Peyer's patch (tissue), 4 donors: ENCODE results near the gene SKIDA1. TPM values are rescaled to one million over a fixed set of nuclear protein-coding genes. Genes with fewer than 3 reads are reported as not detected.
"Not testable (repeated sequence)": the region's sequence is repeated elsewhere in the genome, so short reads cannot be mapped to it uniquely, and the experiment has no call there.

Source experiments
- DNase-seq, 3 donors: peaks; one replicate each; pipeline ENCODE4 v3.0.0-alpha.2; 2017 to 2019
- H3K27ac ChIP-seq, 4 donors: fragments of 200-600 bp; sonication (generic); one replicate each; pipeline ENCODE4 v1.5.1; 2016 to 2019
- H3K27me3 ChIP-seq, 2 donors: fragments of 200-600 bp; sonication (generic); one replicate each; pipeline ENCODE4 v1.5.1; 2019
- H3K36me3 ChIP-seq, 3 donors: fragments of 200-600 bp; sonication (generic); one replicate each; pipeline ENCODE4 v1.5.1; 2016 to 2019
- H3K4me1 ChIP-seq, 4 donors: fragments of 200-600 bp; sonication (generic); one replicate each; pipeline ENCODE4 v1.5.1; 2016 to 2019
- H3K4me3 ChIP-seq, 4 donors: fragments of 200-600 bp; sonication (generic); 1 replicate in 3 of 4; 2 replicates in 1 of 4; pipeline ENCODE4 v1.5.1; 2016 to 2019; ENCODE audit warnings: mild to moderate bottlenecking in 1 of 4
- H3K9me3 ChIP-seq, 4 donors: fragments of 200-600 bp; sonication (generic); one replicate each; pipeline ENCODE4 v1.5.1; 2016 to 2019; ENCODE audit warnings: mild to moderate bottlenecking in 1 of 4
- POLR2A ChIP-seq, 2 donors: fragments of 450-650 bp; IDR thresholded peaks; one replicate each; pipeline ENCODE4 v1.5.1; 2017; ENCODE audit warnings: antibody characterized with exemption in 2 of 2, mild to moderate bottlenecking in 2 of 2, moderate library complexity in 2 of 2
- total RNA-seq, 4 donors: library from RNA; depleted of rRNA; stranded (reverse); fragments of >200 nt; gene quantifications; one replicate each; pipeline ENCODE4 v1.1.0, GENCODE V29; 2016
- TF ChIP-seq, protein P1 (sequence below), 6 experiments: fragments of 450-650 bp in 4 of 6; fragments of 200-600 bp in 2 of 6; sonication (generic) in 1 of 6; IDR thresholded peaks; one replicate each; pipeline ENCODE4 v1.5.1; 2017 to 2019; ENCODE audit warnings: antibody characterized with exemption in 6 of 6, mild to moderate bottlenecking in 3 of 6, moderate library complexity in 1 of 6

Gene SKIDA1
- total RNA-seq, result under 1 TPM in 1 of 4 donors, not detected in 3; 0.27 TPM

DNA sequence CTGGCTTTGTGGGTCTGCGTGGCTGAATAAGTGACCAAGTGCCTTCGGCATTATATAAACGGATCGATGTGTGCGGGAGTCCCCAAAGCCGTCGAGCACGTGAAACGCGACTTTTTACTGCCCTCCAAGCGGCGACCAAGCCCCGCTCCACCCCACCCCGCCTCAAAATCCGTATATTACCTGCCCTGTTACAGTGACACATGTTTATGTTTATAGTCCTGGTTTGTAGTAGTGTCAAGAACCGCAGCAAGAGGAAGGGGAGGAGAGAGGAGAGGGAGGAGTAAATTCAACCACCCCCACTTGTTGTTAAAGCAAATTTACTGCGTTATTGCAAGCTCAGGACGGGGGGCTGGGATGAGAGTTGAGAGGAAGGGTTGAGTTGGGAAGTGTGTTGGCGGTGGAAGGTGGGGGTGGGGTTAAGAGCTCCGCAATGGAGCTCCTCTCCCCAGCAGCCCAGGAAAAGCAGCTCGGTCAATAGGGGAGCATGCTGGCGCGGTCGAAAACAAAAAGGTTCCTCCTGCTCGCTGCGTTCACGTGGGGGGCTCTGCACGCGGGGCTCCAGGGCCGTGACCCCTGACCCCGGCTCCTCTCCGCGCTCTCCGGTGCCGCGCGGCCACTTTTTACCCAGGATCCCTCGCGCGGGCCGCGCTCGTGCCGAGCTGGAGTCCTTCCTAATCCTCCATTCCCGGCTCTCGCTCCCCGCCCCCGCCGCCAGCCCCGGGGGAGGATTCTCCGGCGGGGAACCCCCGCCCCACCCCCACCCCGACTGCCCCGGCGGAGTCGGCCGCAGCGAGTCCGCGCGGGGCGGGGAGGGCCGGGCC, at the start of gene SKIDA1:
SKIDA1 (minus strand) TSS at position 316 of the 821 bp plus-strand sequence. CDS start 7,860 bp downstream, outside the sequence.
- peak; percentile 55 to 85 (median 80) for DNase-seq
- TF ChIP-seq, protein P1, sequence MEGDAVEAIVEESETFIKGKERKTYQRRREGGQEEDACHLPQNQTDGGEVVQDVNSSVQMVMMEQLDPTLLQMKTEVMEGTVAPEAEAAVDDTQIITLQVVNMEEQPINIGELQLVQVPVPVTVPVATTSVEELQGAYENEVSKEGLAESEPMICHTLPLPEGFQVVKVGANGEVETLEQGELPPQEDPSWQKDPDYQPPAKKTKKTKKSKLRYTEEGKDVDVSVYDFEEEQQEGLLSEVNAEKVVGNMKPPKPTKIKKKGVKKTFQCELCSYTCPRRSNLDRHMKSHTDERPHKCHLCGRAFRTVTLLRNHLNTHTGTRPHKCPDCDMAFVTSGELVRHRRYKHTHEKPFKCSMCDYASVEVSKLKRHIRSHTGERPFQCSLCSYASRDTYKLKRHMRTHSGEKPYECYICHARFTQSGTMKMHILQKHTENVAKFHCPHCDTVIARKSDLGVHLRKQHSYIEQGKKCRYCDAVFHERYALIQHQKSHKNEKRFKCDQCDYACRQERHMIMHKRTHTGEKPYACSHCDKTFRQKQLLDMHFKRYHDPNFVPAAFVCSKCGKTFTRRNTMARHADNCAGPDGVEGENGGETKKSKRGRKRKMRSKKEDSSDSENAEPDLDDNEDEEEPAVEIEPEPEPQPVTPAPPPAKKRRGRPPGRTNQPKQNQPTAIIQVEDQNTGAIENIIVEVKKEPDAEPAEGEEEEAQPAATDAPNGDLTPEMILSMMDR (IDR thresholded peaks at IDR 0.05), result no peak
- no peak for TF ChIP-seq POLR2A (IDR thresholded peaks at IDR 0.05)
- no peaks in the 10 kb centered on the region for H3K27me3 ChIP-seq
- H3K36me3 ChIP-seq, result no peaks in the 10 kb centered on the region
- H3K4me3 ChIP-seq, result peak within 1 kb of the TSS; percentile 68 to 83 (median 74)
- H3K9me3 ChIP-seq, result no peaks in the 10 kb centered on the region
- H3K27ac ChIP-seq, result peak within 1 kb of the TSS; percentile 90 to 97 (median 93)
- H3K4me1 ChIP-seq, result peaks cover 0 to 12% (median 2%) of the 10 kb centered on the region in 4 donors

DNA sequence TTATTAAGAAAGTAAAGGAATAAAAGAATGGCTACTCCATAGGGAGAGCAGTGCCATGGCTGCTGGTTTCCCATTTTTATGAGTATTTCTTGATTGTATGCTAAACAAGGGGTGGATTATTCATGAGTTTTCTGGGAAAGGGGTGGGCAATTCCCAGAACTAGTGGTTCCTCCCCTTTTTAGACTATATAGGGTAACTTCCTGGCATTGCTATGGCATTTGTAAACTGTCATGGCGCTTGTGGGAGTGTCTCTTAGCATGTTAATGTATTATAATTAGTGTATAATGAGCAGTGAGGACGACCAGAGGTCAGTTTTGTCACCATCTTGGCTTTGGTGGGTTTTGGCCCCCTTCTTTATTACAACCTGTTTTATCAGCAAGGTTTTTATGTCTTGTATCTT, 49.0 kb upstream of the SKIDA1 start:
- H3K36me3 ChIP-seq, DNase-seq, H3K27ac ChIP-seq, H3K4me3 ChIP-seq, H3K9me3 ChIP-seq, H3K27me3 ChIP-seq, H3K4me1 ChIP-seq: not testable (repeated sequence)

DNA sequence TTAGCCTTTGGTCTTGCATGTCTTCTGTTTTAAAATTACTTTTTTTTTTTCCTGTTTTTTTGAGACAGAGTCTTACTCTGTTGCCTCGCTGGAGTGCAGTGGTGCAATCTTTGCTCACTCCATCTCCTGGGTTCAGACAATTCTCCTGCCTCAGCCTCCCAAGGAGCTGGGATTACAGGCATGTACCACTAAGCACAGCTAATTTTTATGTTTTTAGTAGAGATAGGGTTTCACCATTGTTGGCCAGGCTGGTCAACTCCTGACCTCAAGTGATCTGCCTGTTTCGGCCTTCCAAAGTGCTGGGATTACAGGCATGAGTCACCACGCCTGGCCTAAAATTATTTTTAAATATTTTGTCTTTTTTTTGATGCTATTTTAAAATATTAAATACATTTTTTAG, 47.1 kb upstream of the SKIDA1 start:
- Histone ChIP-seq H3K4me3 (no peak overlapping the region), H3K27ac (no peak overlapping the region), H3K4me1 (no peaks in the 10 kb centered on the region), H3K27me3 (no peaks in the 10 kb centered on the region), H3K36me3 (no peaks in the 10 kb centered on the region), H3K9me3 (no peaks in the 10 kb centered on the region)
- TF ChIP-seq, protein P1 (IDR thresholded peaks at IDR 0.05), result no peak
- TF ChIP-seq POLR2A (IDR thresholded peaks at IDR 0.05), result no peak
- no peak for DNase-seq

DNA sequence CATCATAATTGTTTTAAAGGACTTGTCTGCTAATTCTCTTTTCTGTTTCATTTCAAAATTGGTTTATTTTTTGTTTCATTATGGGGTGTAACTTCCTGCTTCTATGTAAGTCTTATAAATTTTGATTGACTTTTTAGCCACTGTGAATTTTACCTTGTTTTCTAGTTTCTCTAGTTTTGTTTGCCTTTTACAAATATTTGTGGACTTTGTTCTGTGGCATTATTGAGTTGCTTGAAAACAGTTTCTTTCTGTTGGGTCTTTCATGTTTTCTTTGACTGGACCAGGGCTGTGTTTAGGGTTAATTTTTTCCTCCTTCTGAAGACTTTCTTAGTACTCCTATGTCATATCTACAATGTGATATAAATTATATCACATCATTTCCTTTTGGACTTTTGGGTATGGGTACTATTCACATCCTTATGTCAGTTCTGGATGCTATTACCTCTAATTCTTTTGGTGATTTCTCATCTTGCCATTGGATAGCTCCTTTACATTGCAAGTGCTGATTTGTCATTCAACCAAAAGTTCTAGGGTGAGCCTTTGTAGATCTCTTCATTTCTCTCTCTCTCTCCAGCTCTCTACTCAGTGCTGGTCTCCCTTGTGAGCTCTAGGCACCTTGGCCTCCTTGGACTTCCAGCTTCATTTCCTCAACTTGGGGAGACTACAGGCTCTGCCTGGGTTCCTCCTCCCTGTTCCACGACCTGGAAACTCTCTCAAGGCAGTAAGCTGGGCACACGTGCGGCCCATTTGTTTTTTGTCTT, 45.5 kb upstream of the SKIDA1 start:
- H3K4me1 ChIP-seq, result no peaks in the 10 kb centered on the region
- no peaks in the 10 kb centered on the region for H3K27me3 ChIP-seq
- TF ChIP-seq POLR2A (IDR thresholded peaks at IDR 0.05), result no peak
- TF ChIP-seq, protein P1 (IDR thresholded peaks at IDR 0.05), result no peak
- no peak overlapping the region for H3K27ac ChIP-seq
- H3K9me3 ChIP-seq, result no peaks in the 10 kb centered on the region
- DNase-seq, result no peak
- no peak overlapping the region for H3K4me3 ChIP-seq
- no peaks in the 10 kb centered on the region for H3K36me3 ChIP-seq

DNA sequence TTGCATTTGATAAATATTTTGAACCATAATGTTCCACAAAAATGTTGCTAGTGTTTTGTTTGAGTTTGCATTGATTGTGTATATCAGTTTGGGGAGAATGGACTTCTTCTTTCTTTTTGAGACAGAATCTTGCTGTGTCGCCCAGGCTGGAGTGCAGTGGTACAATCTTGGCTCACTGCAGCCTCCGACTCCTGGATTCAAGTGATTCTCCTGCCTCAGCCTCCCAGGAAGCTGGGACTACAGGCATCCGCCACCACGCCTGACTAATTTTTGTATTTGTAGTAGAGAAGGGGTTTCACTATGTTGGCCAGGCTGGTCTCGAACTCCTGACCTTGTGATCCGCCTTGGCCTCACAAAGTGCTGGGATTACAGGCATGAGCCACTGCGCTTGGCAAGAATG, 33.5 kb upstream of the SKIDA1 start:
- not testable (repeated sequence) for H3K4me1 ChIP-seq, H3K4me3 ChIP-seq, H3K27me3 ChIP-seq, H3K9me3 ChIP-seq, DNase-seq, H3K27ac ChIP-seq
- peaks cover 0 to 53% (median 0%) of the 10 kb centered on the region in 3 donors for H3K36me3 ChIP-seq

DNA sequence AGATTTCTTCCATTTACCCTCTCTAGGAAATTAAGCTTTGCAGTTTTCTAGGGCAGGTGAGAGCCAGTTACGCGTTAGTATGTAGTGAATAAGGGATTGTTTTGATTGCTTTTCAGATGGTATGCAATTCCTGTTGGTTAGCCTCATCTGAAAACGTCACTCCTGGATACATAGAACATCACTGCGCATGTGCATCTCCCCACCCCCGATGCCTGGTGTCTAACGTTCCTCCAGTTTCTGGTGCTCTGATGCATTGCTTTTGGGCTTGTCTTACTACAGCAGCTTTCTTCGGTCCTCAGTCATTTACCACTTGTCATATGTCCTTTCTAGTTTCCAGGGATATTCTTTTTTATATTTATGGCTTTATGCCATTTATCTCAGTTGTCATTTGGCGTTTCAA, 31.0 kb upstream of the SKIDA1 start:
- Histone ChIP-seq H3K27me3 (no peaks in the 10 kb centered on the region), H3K4me3 (no peak overlapping the region), H3K4me1 (no peaks in the 10 kb centered on the region), H3K9me3 (no peaks in the 10 kb centered on the region), H3K36me3 (peaks cover 0 to 76% (median 0%) of the 10 kb centered on the region in 3 donors), H3K27ac (no peak overlapping the region)
- TF ChIP-seq, protein P1 (IDR thresholded peaks at IDR 0.05), result no peak
- no peak for TF ChIP-seq POLR2A (IDR thresholded peaks at IDR 0.05)
- no peak for DNase-seq
